SK-N-SH (cell line): ENCODE data around the gene HSP90AA1. TPM values are rescaled to one million over a fixed set of nuclear protein-coding genes. Genes with fewer than 3 reads are reported as not detected.

Experiments
- CTCF ChIA-PET: fragments of 300-600, 350-600 bp; formaldehyde crosslinking; extraction: SDS; loops from one replicate; lab custom pipeline; 2021; lab: Yijun Ruan, JAX
- POLR2A ChIA-PET: fragments of 350-600 bp; sonication (Branson Sonifier 250); formaldehyde crosslinking; extraction: SDS; loops from one replicate; lab custom pipeline; 2020; ENCODE audit warnings: antibody characterized with exemption, inconsistent platforms; lab: Yijun Ruan, JAX
- DNase-seq: peaks from one replicate; pipeline ENCODE4 v3.0.0; 2012
- H2AFZ ChIP-seq: fragments of 200-600 bp; sonication (generic); 2 replicates; pipeline ENCODE4 v1.8.1; 2016; ENCODE audit warnings: antibody characterized with exemption, mild to moderate bottlenecking, low read depth
- H3F3A ChIP-seq: fragments of 200-600 bp; sonication (generic); replicated peaks from 2 replicates; pipeline ENCODE3; 2016; ENCODE audit warnings: antibody characterized with exemption, mild to moderate bottlenecking; ENCODE audit not compliant: insufficient read depth
- H3K27ac ChIP-seq, 2 experiments: fragments of 200-500 bp in 1 of 2; fragments of 200-600 bp in 1 of 2; sonication (Bioruptor generic) in 1 of 2; sonication (generic), shearing (Covaris generic) in 1 of 2; 2 replicates each; pipeline versions ENCODE4 v1.5.1 to v1.6.1; 2014 to 2016; ENCODE audit warnings: low read depth in 2 of 2, inconsistent platforms in 1 of 2, low read length in 1 of 2, mild to moderate bottlenecking in 1 of 2, mixed read lengths in 1 of 2
- H3K27me3 ChIP-seq: fragments of 200-600 bp; sonication (generic), shearing (Covaris generic); 2 replicates; pipeline ENCODE4 v1.6.1; 2016; ENCODE audit warnings: mixed run types; ENCODE audit not compliant: insufficient read depth
- H3K36me3 ChIP-seq, 2 experiments: fragments of 200-500 bp in 1 of 2; fragments of 200-600 bp in 1 of 2; sonication (Bioruptor generic) in 1 of 2; sonication (generic) in 1 of 2; replicated peaks in 1 of 2; 2 replicates each; pipeline versions ENCODE3 to v1.5.1; 2014 to 2016; ENCODE audit warnings: low read length in 1 of 2, mild to moderate bottlenecking in 1 of 2; ENCODE audit not compliant: insufficient read depth in 2 of 2, control insufficient read depth in 1 of 2
- H3K4me1 ChIP-seq, 2 experiments: fragments of 200-500 bp in 1 of 2; fragments of 200-600 bp in 1 of 2; sonication (Bioruptor generic) in 1 of 2; sonication (generic), shearing (Covaris generic) in 1 of 2; 2 replicates each; pipeline versions ENCODE4 v1.5.1 to v1.6.1; 2014 to 2016; ENCODE audit warnings: low read depth in 1 of 2, low read length in 1 of 2, mixed run types in 1 of 2; ENCODE audit not compliant: insufficient read depth in 2 of 2, control insufficient read depth in 1 of 2
- H3K4me2 ChIP-seq: fragments of 200-600 bp; sonication (generic), shearing (Covaris generic); 2 replicates; pipeline ENCODE4 v1.6.1; 2017; ENCODE audit warnings: mixed run types
- H3K4me3 ChIP-seq, 2 experiments: fragments of 200-500 bp in 1 of 2; fragments of 200-600 bp in 1 of 2; sonication (Bioruptor generic) in 1 of 2; sonication (generic), shearing (Covaris generic) in 1 of 2; 2 replicates each; pipeline versions ENCODE4 v1.5.1 to v1.8.1; 2014 to 2016; ENCODE audit warnings: low read depth in 2 of 2, inconsistent platforms in 1 of 2, low read length in 1 of 2, mild to moderate bottlenecking in 1 of 2, mixed read lengths in 1 of 2, moderate library complexity in 1 of 2
- H3K79me2 ChIP-seq: fragments of 200-600 bp; sonication (generic); 2 replicates; pipeline ENCODE4 v1.8.1; 2017; ENCODE audit warnings: mild to moderate bottlenecking; ENCODE audit not compliant: insufficient read depth
- H3K9ac ChIP-seq: fragments of 200-600 bp; sonication (generic); 2 replicates; pipeline ENCODE4 v1.6.1; 2017; ENCODE audit warnings: mixed run types
- H3K9me2 ChIP-seq: fragments of 200-600 bp; sonication (generic); 2 replicates; pipeline ENCODE4 v1.6.1; 2017; ENCODE audit warnings: mixed run types
- H3K9me3 ChIP-seq: fragments of 200-600 bp; sonication (generic); 2 replicates; pipeline ENCODE4 v1.6.1; 2017; ENCODE audit warnings: mixed run types, mild to moderate bottlenecking, moderate library complexity
- H4K20me1 ChIP-seq: fragments of 200-600 bp; sonication (generic); 2 replicates; pipeline ENCODE4 v1.6.1; 2017; ENCODE audit warnings: mild to moderate bottlenecking, mixed run types; ENCODE audit not compliant: insufficient read depth
- CHD2 ChIP-seq: fragments of 150-350 bp; IDR thresholded peaks from 2 replicates; pipeline ENCODE4 v1.6.1; 2018; ENCODE audit warnings: low read length; ENCODE audit not compliant: partially characterized antibody
- ELF1 ChIP-seq: IDR thresholded peaks from 2 replicates; pipeline ENCODE4 v1.4.0; 2012
- FOXJ3 ChIP-seq: sonication (generic); formaldehyde crosslinking; IDR thresholded peaks from 2 replicates; pipeline ENCODE4 v1.5.1; 2020; ENCODE audit warnings: mild to moderate bottlenecking, missing genetic modification reagents
- FOXM1 ChIP-seq: IDR thresholded peaks from 2 replicates; pipeline ENCODE4 v1.4.0; 2012; ENCODE audit warnings: low read depth, mild to moderate bottlenecking
- GABPA ChIP-seq: IDR thresholded peaks from 2 replicates; pipeline ENCODE4 v1.4.0; 2012; ENCODE audit warnings: low read depth, mild to moderate bottlenecking
- GATA2 ChIP-seq: sonication (generic); formaldehyde crosslinking; IDR thresholded peaks from 2 replicates; pipeline ENCODE4 v1.5.0; 2020; ENCODE audit warnings: mild to moderate bottlenecking, missing genetic modification reagents
- MEF2A ChIP-seq: IDR thresholded peaks from 2 replicates; pipeline ENCODE4 v1.4.0; 2012; ENCODE audit warnings: low read depth, borderline replicate concordance
- MXI1 ChIP-seq: IDR thresholded peaks from 2 replicates; pipeline ENCODE4 v1.6.1; 2012; ENCODE audit warnings: mild to moderate bottlenecking, low read depth, low read length, improper control_type of control experiment
- PBX3 ChIP-seq: IDR thresholded peaks from 2 replicates; pipeline ENCODE4; 2012
- POLR2AphosphoS5 ChIP-seq: IDR thresholded peaks from 2 replicates; pipeline ENCODE4 v1.6.1; 2012; ENCODE audit warnings: low read depth, low read length
- RAD21 ChIP-seq: IDR thresholded peaks from 2 replicates; pipeline ENCODE4 v1.6.1; 2012; ENCODE audit warnings: mild to moderate bottlenecking, low read length
- REST ChIP-seq: IDR thresholded peaks from 2 replicates; pipeline ENCODE4 v1.6.1; 2012; ENCODE audit warnings: mild to moderate bottlenecking, low read depth, low read length, moderate library complexity
- RFX5 ChIP-seq: IDR thresholded peaks from 2 replicates; pipeline ENCODE4 v1.6.1; 2012; ENCODE audit warnings: mild to moderate bottlenecking, improper control_type of control experiment, low read length
- YY1 ChIP-seq: IDR thresholded peaks from 2 replicates; pipeline ENCODE4 v1.4.0; 2012; ENCODE audit warnings: low read depth, mild to moderate bottlenecking
- ZBTB33 ChIP-seq: IDR thresholded peaks from 2 replicates; pipeline ENCODE4 v1.4.0; 2012; ENCODE audit warnings: low read depth, borderline replicate concordance
- WGBS: methylation state at CpG from one replicate; pipeline ENCODE4 v1.1.6; 2017; ENCODE audit warnings: low lambda C conversion rate; 5-methylcytosine and 5-hydroxymethylcytosine counted together
- polyA plus RNA-seq, 3 experiments: library from polyadenylated mRNA; depleted of rRNA; stranded (reverse); fragments of >200 nt; gene quantifications; 2 replicates each; pipeline ENCODE4 v1.2.3, GENCODE V29; 2012

The HSP90AA1 gene
- polyA plus RNA-seq, 1 of the 3 experiments (the other 2 are of a cell fraction): 269 TPM

GRCh38 chr14:102094101-102094500 is 7.3 kb upstream of the HSP90AA1 start:
- POLR2A ChIA-PET: no interaction called here
- Histone ChIP-seq H3F3A (no peaks in the 10 kb centered on the region), H2AFZ (no peak overlapping the region), H4K20me1 (no peaks in the 10 kb centered on the region), H3K9me2 (no peaks in the 10 kb centered on the region), H3K27me3 (no peaks in the 10 kb centered on the region)
- TF ChIP-seq YY1 (no peak), POLR2AphosphoS5 (no peak), PBX3 (no peak), GATA2 (CRISPR knock-in tag) (no peak), CHD2 (no peak), FOXJ3 (no peak), GABPA (no peak), MEF2A (no peak), REST (no peak), FOXM1 (no peak), MXI1 (no peak), ZBTB33 (no peak), ELF1 (no peak), RFX5 (no peak), RAD21 (no peak)
- TF ChIP-seq, all 33 proteins: peak for 0
- Histone ChIP-seq H3K27ac (no peak overlapping the region), H3K79me2 (no peaks in the 10 kb centered on the region), H3K4me1 (peaks cover 5 to 9% of the 10 kb centered on the region in 2 experiments; a peak in 2 of 4 replicates), H3K9ac (no peak overlapping the region), H3K4me2 (no peak overlapping the region), H3K9me3 (no peaks in the 10 kb centered on the region), H3K36me3 (no peaks in the 10 kb centered on the region), H3K4me3 (no peak overlapping the region)
- 93% methylated on average over 7 of the region's 7 CpGs for WGBS
- CTCF ChIA-PET: no interaction called here
- no peak for DNase-seq
